ENCODE data around the gene TSEN2. TPM values are rescaled to one million over a fixed set of nuclear protein-coding genes. Genes with fewer than 3 reads are reported as not detected.

The TSEN2 gene
- polyA plus RNA-seq, 2 of the 4 experiments (the other 2 are of a cell fraction): 24.9 to 33.1 TPM

DNA sequence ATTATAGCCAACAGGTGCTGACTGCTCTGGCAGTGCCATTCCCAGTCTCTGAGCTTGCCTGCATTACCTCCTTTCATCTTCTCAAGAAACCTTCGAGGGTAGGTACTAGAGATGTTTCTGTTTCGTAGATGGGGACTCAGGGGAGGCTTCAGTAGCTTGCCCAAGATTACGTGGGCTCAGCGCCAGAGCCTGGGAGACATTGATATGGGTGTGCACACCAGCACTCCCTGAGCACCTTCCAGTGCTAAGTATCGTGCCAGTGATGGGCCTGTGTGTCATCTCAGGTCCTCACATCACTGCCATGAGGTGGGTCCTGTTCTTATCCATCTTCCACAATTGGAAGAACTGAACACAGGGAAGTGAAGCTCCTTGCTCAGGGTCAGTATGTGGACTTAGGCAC is 15.2 kb downstream of the TSEN2 start (continued):
- TF ChIP-seq ZC3H11A (IDR thresholded peaks at IDR 0.05): no peak
- no peak for TF ChIP-seq CBX8 (IDR thresholded peaks at IDR 0.05)
- no peak for TF ChIP-seq EHMT2 (IDR thresholded peaks at IDR 0.05; ENCODE audit: low read depth)
- TF ChIP-seq, protein P1, sequence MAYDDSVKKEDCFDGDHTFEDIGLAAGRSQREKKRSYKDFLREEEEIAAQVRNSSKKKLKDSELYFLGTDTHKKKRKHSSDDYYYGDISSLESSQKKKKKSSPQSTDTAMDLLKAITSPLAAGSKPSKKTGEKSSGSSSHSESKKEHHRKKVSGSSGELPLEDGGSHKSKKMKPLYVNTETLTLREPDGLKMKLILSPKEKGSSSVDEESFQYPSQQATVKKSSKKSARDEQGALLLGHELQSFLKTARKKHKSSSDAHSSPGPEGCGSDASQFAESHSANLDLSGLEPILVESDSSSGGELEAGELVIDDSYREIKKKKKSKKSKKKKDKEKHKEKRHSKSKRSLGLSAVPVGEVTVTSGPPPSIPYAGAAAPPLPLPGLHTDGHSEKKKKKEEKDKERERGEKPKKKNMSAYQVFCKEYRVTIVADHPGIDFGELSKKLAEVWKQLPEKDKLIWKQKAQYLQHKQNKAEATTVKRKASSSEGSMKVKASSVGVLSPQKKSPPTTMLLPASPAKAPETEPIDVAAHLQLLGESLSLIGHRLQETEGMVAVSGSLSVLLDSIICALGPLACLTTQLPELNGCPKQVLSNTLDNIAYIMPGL (CRISPR knock-in tag; IDR thresholded peaks at IDR 0.05; ENCODE audit: borderline replicate concordance): no peak
- TF ChIP-seq CBX2 (IDR thresholded peaks at IDR 0.05; ENCODE audit: borderline replicate concordance, low read depth): no peak
- TF ChIP-seq RNF2 (IDR thresholded peaks at IDR 0.05; ENCODE audit: borderline replicate concordance, low read depth): no peak
- TF ChIP-seq HEYL (CRISPR knock-in tag; IDR thresholded peaks at IDR 0.05): no peak
- TF ChIP-seq, protein P2, sequence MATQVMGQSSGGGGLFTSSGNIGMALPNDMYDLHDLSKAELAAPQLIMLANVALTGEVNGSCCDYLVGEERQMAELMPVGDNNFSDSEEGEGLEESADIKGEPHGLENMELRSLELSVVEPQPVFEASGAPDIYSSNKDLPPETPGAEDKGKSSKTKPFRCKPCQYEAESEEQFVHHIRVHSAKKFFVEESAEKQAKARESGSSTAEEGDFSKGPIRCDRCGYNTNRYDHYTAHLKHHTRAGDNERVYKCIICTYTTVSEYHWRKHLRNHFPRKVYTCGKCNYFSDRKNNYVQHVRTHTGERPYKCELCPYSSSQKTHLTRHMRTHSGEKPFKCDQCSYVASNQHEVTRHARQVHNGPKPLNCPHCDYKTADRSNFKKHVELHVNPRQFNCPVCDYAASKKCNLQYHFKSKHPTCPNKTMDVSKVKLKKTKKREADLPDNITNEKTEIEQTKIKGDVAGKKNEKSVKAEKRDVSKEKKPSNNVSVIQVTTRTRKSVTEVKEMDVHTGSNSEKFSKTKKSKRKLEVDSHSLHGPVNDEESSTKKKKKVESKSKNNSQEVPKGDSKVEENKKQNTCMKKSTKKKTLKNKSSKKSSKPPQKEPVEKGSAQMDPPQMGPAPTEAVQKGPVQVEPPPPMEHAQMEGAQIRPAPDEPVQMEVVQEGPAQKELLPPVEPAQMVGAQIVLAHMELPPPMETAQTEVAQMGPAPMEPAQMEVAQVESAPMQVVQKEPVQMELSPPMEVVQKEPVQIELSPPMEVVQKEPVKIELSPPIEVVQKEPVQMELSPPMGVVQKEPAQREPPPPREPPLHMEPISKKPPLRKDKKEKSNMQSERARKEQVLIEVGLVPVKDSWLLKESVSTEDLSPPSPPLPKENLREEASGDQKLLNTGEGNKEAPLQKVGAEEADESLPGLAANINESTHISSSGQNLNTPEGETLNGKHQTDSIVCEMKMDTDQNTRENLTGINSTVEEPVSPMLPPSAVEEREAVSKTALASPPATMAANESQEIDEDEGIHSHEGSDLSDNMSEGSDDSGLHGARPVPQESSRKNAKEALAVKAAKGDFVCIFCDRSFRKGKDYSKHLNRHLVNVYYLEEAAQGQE (IDR thresholded peaks at IDR 0.05): no peak
- no peak for TF ChIP-seq CHD4 (IDR thresholded peaks at IDR 0.05; ENCODE audit: borderline replicate concordance)

DNA sequence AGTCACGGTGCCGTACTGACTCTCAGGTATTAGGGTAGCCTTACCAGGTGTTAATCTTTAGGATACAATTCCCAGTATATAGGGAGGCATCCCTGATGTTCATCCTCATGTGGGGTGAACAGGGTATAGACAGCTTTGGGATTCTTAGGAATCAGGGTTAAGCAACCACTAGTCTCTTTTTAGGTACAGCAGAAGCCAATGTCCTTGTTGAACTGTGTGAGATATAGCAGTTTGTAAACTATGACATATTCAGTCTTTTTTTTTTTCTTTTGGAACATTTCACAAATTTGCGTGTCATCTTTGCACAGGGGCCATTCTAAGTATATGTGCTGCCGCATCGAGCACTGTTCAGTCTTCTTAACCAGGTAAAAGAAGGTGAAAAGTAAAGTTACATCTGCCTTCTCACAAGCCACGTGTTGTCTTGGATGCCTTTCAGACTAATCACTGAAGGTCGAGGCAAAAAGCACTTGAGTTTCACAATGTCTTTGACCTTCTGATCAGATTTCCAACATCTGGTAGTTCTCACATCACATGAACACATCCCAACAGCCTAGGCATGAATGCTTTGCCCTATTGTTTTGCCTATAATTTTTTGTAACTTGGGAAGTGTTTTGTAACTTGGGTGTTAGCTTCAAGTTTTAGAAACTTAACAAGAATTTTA is 17.2 kb downstream of the TSEN2 start:
- WGBS (ENCODE audit: missing lambda C conversion rate): 80% methylated on average over 7 of the region's 7 CpGs
- POLR2A ChIA-PET: no interaction called here
- no peak overlapping the region for H3K4me3 ChIP-seq
- FAIRE-seq (no peak), ATAC-seq (no peak), DNase-seq (ENCODE audit: low read depth in 1 of 2, low spot score in 1 of 2) (no peak)
- no peaks in the 10 kb centered on the region for H3K4me1 ChIP-seq
- TF ChIP-seq ZNF302 (CRISPR knock-in tag; IDR thresholded peaks at IDR 0.05) (no peak), TFCP2L1 (CRISPR knock-in tag; IDR thresholded peaks at IDR 0.05) (no peak), KDM5A (IDR thresholded peaks at IDR 0.05) (no peak), MAZ (IDR thresholded peaks at IDR 0.05; ENCODE audit: borderline replicate concordance, low read depth, low read length) (no peak), SREBF2 (IDR thresholded peaks at IDR 0.05) (no peak)
- TF ChIP-seq, protein P3, sequence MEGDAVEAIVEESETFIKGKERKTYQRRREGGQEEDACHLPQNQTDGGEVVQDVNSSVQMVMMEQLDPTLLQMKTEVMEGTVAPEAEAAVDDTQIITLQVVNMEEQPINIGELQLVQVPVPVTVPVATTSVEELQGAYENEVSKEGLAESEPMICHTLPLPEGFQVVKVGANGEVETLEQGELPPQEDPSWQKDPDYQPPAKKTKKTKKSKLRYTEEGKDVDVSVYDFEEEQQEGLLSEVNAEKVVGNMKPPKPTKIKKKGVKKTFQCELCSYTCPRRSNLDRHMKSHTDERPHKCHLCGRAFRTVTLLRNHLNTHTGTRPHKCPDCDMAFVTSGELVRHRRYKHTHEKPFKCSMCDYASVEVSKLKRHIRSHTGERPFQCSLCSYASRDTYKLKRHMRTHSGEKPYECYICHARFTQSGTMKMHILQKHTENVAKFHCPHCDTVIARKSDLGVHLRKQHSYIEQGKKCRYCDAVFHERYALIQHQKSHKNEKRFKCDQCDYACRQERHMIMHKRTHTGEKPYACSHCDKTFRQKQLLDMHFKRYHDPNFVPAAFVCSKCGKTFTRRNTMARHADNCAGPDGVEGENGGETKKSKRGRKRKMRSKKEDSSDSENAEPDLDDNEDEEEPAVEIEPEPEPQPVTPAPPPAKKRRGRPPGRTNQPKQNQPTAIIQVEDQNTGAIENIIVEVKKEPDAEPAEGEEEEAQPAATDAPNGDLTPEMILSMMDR (IDR thresholded peaks at IDR 0.05): no peak
- TF ChIP-seq, protein P2 (IDR thresholded peaks at IDR 0.05): no peak
- CTCF ChIA-PET: interaction anchor here (1.4 kb wide), 1 partner anchor 22 kb away, joined by 7 read pairs; no protein-coding TSS in a partner anchor
- no peak overlapping the region for H3K27ac ChIP-seq
- H3K4me2 ChIP-seq: no peak overlapping the region
- H3K9me3 ChIP-seq: no peaks in the 10 kb centered on the region
